Measurements from ENCODE around the gene COX6A2.
A peak's percentile ranks its signal among the peaks of the same experiment; 100 is the strongest.
"Not testable (repeated sequence)": the region's sequence is repeated elsewhere in the genome, so short reads cannot be mapped to it uniquely, and the experiment has no call there.

The COX6A2 gene

GRCh38 chr16:31461921-31462804 lies 34.0 kb upstream of the COX6A2 start:
- no peak for DNase-seq (ENCODE audit: low read depth in 2 of 2)

- no peak for DNase-seq (ENCODE audit: low read depth in 2 of 2)
Observed at GRCh38 chr16:31461201-31461920, 33.2 kb upstream of the COX6A2 start.

- DNase-seq (ENCODE audit: low read depth in 2 of 2), result no peak
Observed at GRCh38 chr16:31460582-31461002, 32.4 kb upstream of the COX6A2 start.

GRCh38 chr16:31459687-31460581 lies 31.8 kb upstream of the COX6A2 start:
- peak; percentile 100 for DNase-seq (ENCODE audit: low read depth in 2 of 2)

GRCh38 chr16:31458844-31459686 lies 30.9 kb upstream of the COX6A2 start, which contains the start of gene ARMC5:
Gene ARMC5 (plus strand): TSS chr16:31459501. CDS start chr16:31459525, 24 bp downstream.
- DNase-seq (ENCODE audit: low read depth in 2 of 2), result peak; percentile 88 to 96

GRCh38 chr16:31458073-31458843 lies 30.1 kb upstream of the COX6A2 start:
- peak in 1 of 2 donors; percentile 33 for DNase-seq (ENCODE audit: low read depth in 2 of 2)

GRCh38 chr16:31456988-31457360 lies 28.8 kb upstream of the COX6A2 start:
- no peak for DNase-seq (ENCODE audit: low read depth in 2 of 2)

GRCh38 chr16:31455601-31456314 lies 27.6 kb upstream of the COX6A2 start:
- DNase-seq (ENCODE audit: low read depth in 2 of 2), result peak in 1 of 2 donors; percentile 30

GRCh38 chr16:31453255-31454204 lies 25.4 kb upstream of the COX6A2 start:
- no peak for DNase-seq (ENCODE audit: low read depth in 2 of 2)

- no peak for DNase-seq (ENCODE audit: low read depth in 2 of 2)
Observed at GRCh38 chr16:31452631-31453106, 24.5 kb upstream of the COX6A2 start.

GRCh38 chr16:31451681-31452351 lies 23.7 kb upstream of the COX6A2 start:
- DNase-seq (ENCODE audit: low read depth in 2 of 2), result no peak

GRCh38 chr16:31451201-31451600 lies 23.0 kb upstream of the COX6A2 start:
- DNase-seq (ENCODE audit: low read depth in 2 of 2), result no peak

- DNase-seq (ENCODE audit: low read depth in 2 of 2), result not testable (repeated sequence)
Observed at GRCh38 chr16:31445931-31446330, 17.8 kb upstream of the COX6A2 start.

- no peak for DNase-seq (ENCODE audit: low read depth in 2 of 2)
Observed at GRCh38 chr16:31441956-31442355, 13.8 kb upstream of the COX6A2 start.

GRCh38 chr16:31440516-31441184 lies 12.5 kb upstream of the COX6A2 start:
- no peak for DNase-seq (ENCODE audit: low read depth in 2 of 2)

- DNase-seq (ENCODE audit: low read depth in 2 of 2), result no peak
Observed at GRCh38 chr16:31439519-31439918, 11.4 kb upstream of the COX6A2 start.

- DNase-seq (ENCODE audit: low read depth in 2 of 2), result not testable (repeated sequence)
Observed at GRCh38 chr16:31439023-31439422, 10.9 kb upstream of the COX6A2 start.

Data from stimulated activated CD4-positive, alpha-beta T cell treated with anti-CD3 and anti-CD28 coated beads, Interleukin-4, amount 100 ng/mL, for 48 hours (primary cell).